H1 (cell line): ENCODE results near the gene NUBP2. TPM values are rescaled to one million over a fixed set of nuclear protein-coding genes. Genes with fewer than 3 reads are reported as not detected.

Experiments used
- CTCF ChIA-PET: fragments of 300-600 bp; sonication (Branson Sonifier 250); formaldehyde crosslinking; loops from one replicate; lab custom pipeline; 2021; ENCODE audit not compliant: partially characterized antibody; lab: Charles Lee
- POLR2A ChIA-PET: fragments of 300-600 bp; sonication (Branson Sonifier 250); formaldehyde crosslinking; loops from one replicate; lab custom pipeline; 2021; ENCODE audit warnings: inconsistent platforms; ENCODE audit not compliant: partially characterized antibody; lab: Charles Lee
- DNase-seq, 2 experiments: peaks; one replicate each; pipeline versions ENCODE4 v3.0.0 to v3.0.0-alpha.2; 2010 to 2022; ENCODE audit warnings: low spot score in 2 of 2, low read depth in 1 of 2, mixed read lengths in 1 of 2
- FAIRE-seq: peaks from 2 replicates; lab custom pipeline; 2011; peaks lifted over from hg19 to GRCh38; lab: Jason Lieb, UNC
- H2AFZ ChIP-seq: 2 replicates; pipeline ENCODE4 v1.8.1; 2012; ENCODE audit warnings: low read length, inconsistent platforms
- H2AK5ac ChIP-seq: 2 replicates; pipeline ENCODE4 v1.6.1; 2013; ENCODE audit warnings: low read depth, low read length
- H2BK120ac ChIP-seq: replicated peaks from 2 replicates; pipeline ENCODE3; 2013; ENCODE audit warnings: low read depth, low read length, inconsistent platforms
- H2BK12ac ChIP-seq: 2 replicates; pipeline ENCODE4 v1.6.1; 2013; ENCODE audit warnings: low read depth, low read length
- H2BK15ac ChIP-seq: 2 replicates; pipeline ENCODE4 v1.6.1; 2013; ENCODE audit warnings: low read length
- H2BK20ac ChIP-seq: 2 replicates; pipeline ENCODE4 v1.6.1; 2013; ENCODE audit warnings: low read length
- H2BK5ac ChIP-seq: 2 replicates; pipeline ENCODE4 v1.6.1; 2013; ENCODE audit warnings: low read depth, low read length
- H3K14ac ChIP-seq: 2 replicates; pipeline ENCODE4 v1.6.1; 2013; ENCODE audit warnings: inconsistent platforms; ENCODE audit not compliant: insufficient read length
- H3K18ac ChIP-seq: 2 replicates; pipeline ENCODE4 v1.6.1; 2013; ENCODE audit warnings: low read length; ENCODE audit errors: extremely low read depth
- H3K23ac ChIP-seq: 2 replicates; pipeline ENCODE4 v1.6.1; 2013; ENCODE audit warnings: inconsistent platforms; ENCODE audit not compliant: insufficient read length
- H3K23me2 ChIP-seq: 2 replicates; pipeline ENCODE4 v1.6.1; 2013; ENCODE audit warnings: low read depth, low read length
- H3K27ac ChIP-seq: 2 replicates; pipeline ENCODE4 v1.6.1; 2011; ENCODE audit warnings: low read depth, low read length, inconsistent platforms
- H3K27me3 ChIP-seq, 4 experiments: replicated peaks in 1 of 4; 1 replicate in 1 of 4; 2 replicates in 3 of 4; pipeline versions ENCODE4 v1.6.1 to v1.8.1; 2011 to 2013; ENCODE audit warnings: low read length in 3 of 4, mild to moderate bottlenecking in 3 of 4, inconsistent platforms in 2 of 4, mixed read lengths in 2 of 4, moderate library complexity in 1 of 4; ENCODE audit not compliant: control insufficient read depth in 3 of 4, insufficient read depth in 3 of 4; ENCODE audit errors: extremely low read depth in 1 of 4
- H3K36me3 ChIP-seq, 4 experiments: 2 replicates each; pipeline versions ENCODE4 v1.6.1 to v1.8.1; 2011 to 2013; ENCODE audit warnings: mild to moderate bottlenecking in 4 of 4, low read length in 3 of 4, moderate library complexity in 2 of 4, control low read depth in 1 of 4, inconsistent platforms in 1 of 4; ENCODE audit not compliant: insufficient read depth in 4 of 4, control insufficient read depth in 2 of 4
- H3K4ac ChIP-seq: replicated peaks from 2 replicates; pipeline ENCODE3; 2013; ENCODE audit warnings: low read length, low read depth, mixed read lengths, inconsistent platforms; ENCODE audit not compliant: insufficient read length
- H3K4me1 ChIP-seq, 4 experiments: replicated peaks in 1 of 4; 1 replicate in 1 of 4; 2 replicates in 3 of 4; pipeline versions ENCODE4 v1.6.1 to v1.8.1; 2011 to 2013; ENCODE audit warnings: low read length in 3 of 4, inconsistent platforms in 2 of 4, mixed read lengths in 1 of 4; ENCODE audit not compliant: insufficient read depth in 4 of 4, control insufficient read depth in 3 of 4
- H3K4me2 ChIP-seq, 2 experiments: 2 replicates each; pipeline versions ENCODE4 v1.6.1 to v1.8.1; 2011 to 2013; ENCODE audit warnings: low read depth in 2 of 2, low read length in 2 of 2, control low read depth in 1 of 2, inconsistent platforms in 1 of 2, mild to moderate bottlenecking in 1 of 2; ENCODE audit not compliant: insufficient read depth in 1 of 2
- H3K4me3 ChIP-seq, 4 experiments: fragments of 200-600, 300-600 bp in 1 of 4; sonication (generic), shearing (Covaris generic), sonication (Bioruptor Twin) in 1 of 4; 2 replicates each; pipeline versions ENCODE4 v1.5.1 to v1.8.1; 2011 to 2016; ENCODE audit warnings: low read length in 4 of 4, low read depth in 3 of 4, control low read depth in 2 of 4, inconsistent platforms in 2 of 4, mild to moderate bottlenecking in 2 of 4, mixed read lengths in 1 of 4, moderate library complexity in 1 of 4; ENCODE audit not compliant: insufficient read depth in 2 of 4; ENCODE audit errors: extremely low read depth in 1 of 4
- H3K56ac ChIP-seq: replicated peaks from 2 replicates; pipeline ENCODE3; 2013; ENCODE audit warnings: low read depth, mild to moderate bottlenecking, mixed read lengths, low read length, inconsistent platforms; ENCODE audit not compliant: insufficient read length
- H3K79me1 ChIP-seq: 2 replicates; pipeline ENCODE4 v1.6.1; 2013; ENCODE audit warnings: low read depth, low read length, control low read depth
- H3K79me2 ChIP-seq, 2 experiments: 2 replicates each; pipeline versions ENCODE4 v1.6.1 to v1.8.1; 2012 to 2013; ENCODE audit warnings: low read length in 2 of 2, mild to moderate bottlenecking in 2 of 2, inconsistent platforms in 1 of 2; ENCODE audit not compliant: insufficient read depth in 2 of 2, control insufficient read depth in 1 of 2
- H3K9ac ChIP-seq, 4 experiments: replicated peaks in 1 of 4; 1 replicate in 1 of 4; 2 replicates in 3 of 4; pipeline versions ENCODE4 v1.6.1 to v1.8.1; 2011 to 2013; ENCODE audit warnings: low read depth in 3 of 4, low read length in 3 of 4, control low read depth in 2 of 4, mild to moderate bottlenecking in 2 of 4, moderate library complexity in 2 of 4, inconsistent platforms in 1 of 4; ENCODE audit errors: extremely low read depth in 1 of 4
- H3K9me3 ChIP-seq, 2 experiments: 2 replicates each; pipeline versions ENCODE4 v1.6.1 to v1.8.1; 2012 to 2013; ENCODE audit warnings: mild to moderate bottlenecking in 2 of 2, moderate library complexity in 2 of 2, control low read depth in 1 of 2, inconsistent platforms in 1 of 2, low read depth in 1 of 2, low read length in 1 of 2, mixed read lengths in 1 of 2; ENCODE audit not compliant: insufficient read depth in 2 of 2
- H4K20me1 ChIP-seq, 2 experiments: replicated peaks in 1 of 2; 2 replicates each; pipeline versions ENCODE3 to v1.8.1; 2011 to 2013; ENCODE audit warnings: inconsistent platforms in 2 of 2, low read length in 2 of 2, mild to moderate bottlenecking in 1 of 2; ENCODE audit not compliant: insufficient read depth in 2 of 2, control insufficient read depth in 1 of 2
- H4K5ac ChIP-seq: 2 replicates; pipeline ENCODE4 v1.6.1; 2013; ENCODE audit warnings: low read length, low read depth, mixed read lengths, inconsistent platforms; ENCODE audit not compliant: insufficient read length
- H4K8ac ChIP-seq: 2 replicates; pipeline ENCODE4 v1.8.0; 2013; ENCODE audit warnings: mild to moderate bottlenecking, moderate library complexity, low read length, inconsistent platforms; ENCODE audit not compliant: insufficient read depth; ENCODE audit errors: extremely low read depth
- H4K91ac ChIP-seq: replicated peaks from 2 replicates; pipeline ENCODE3; 2013; ENCODE audit warnings: low read length, mixed read lengths, inconsistent platforms; ENCODE audit not compliant: insufficient read length
- BACH1 ChIP-seq: IDR thresholded peaks from 2 replicates; pipeline ENCODE4 v1.6.1; 2012; ENCODE audit warnings: low read length, improper control_type of control experiment
- BRCA1 ChIP-seq: IDR thresholded peaks from 2 replicates; pipeline ENCODE4 v1.6.1; 2012; ENCODE audit warnings: low read depth, low read length, improper control_type of control experiment
- CBX5 ChIP-seq: fragments of 300-800, 300-1000 bp; sonication (generic); IDR thresholded peaks from 2 replicates; pipeline ENCODE4 v1.7.1; 2016; ENCODE audit warnings: antibody characterized with exemption, low read length, low read depth
- CREB1 ChIP-seq: IDR thresholded peaks from 2 replicates; pipeline ENCODE4 v1.6.1; 2012; ENCODE audit warnings: inconsistent platforms
- FOSL1 ChIP-seq: IDR thresholded peaks from 2 replicates; pipeline ENCODE4 v1.6.1; 2011; ENCODE audit warnings: mild to moderate bottlenecking, low read depth, low read length, moderate library complexity; ENCODE audit not compliant: insufficient read depth
- GABPA ChIP-seq: IDR thresholded peaks from 2 replicates; pipeline ENCODE4 v1.6.1; 2011; ENCODE audit warnings: mild to moderate bottlenecking, low read length, moderate library complexity, borderline replicate concordance; ENCODE audit not compliant: insufficient read depth
- KDM1A ChIP-seq: fragments of 200-600, 300-600 bp; sonication (generic); IDR thresholded peaks from 2 replicates; pipeline ENCODE4 v1.7.1; 2016; ENCODE audit warnings: mild to moderate bottlenecking, low read length, borderline replicate concordance
- PHF8 ChIP-seq: fragments of 200-600 bp; sonication (generic); conservative IDR thresholded peaks from 2 replicates; pipeline ENCODE4 v1.7.1; 2012; ENCODE audit warnings: low read depth, mild to moderate bottlenecking, inconsistent platforms, low read length, moderate library complexity
- RAD21 ChIP-seq, 2 experiments: IDR thresholded peaks in 1 of 2; conservative IDR thresholded peaks in 1 of 2; 2 replicates each; pipeline ENCODE4 v1.6.1; 2011; ENCODE audit warnings: low read depth in 2 of 2, low read length in 2 of 2, improper control_type of control experiment in 1 of 2, inconsistent platforms in 1 of 2, mild to moderate bottlenecking in 1 of 2, moderate library complexity in 1 of 2
- SIX5 ChIP-seq: IDR thresholded peaks from 2 replicates; pipeline ENCODE4 v1.6.1; 2011; ENCODE audit warnings: mild to moderate bottlenecking, low read depth, low read length
- SP4 ChIP-seq: IDR thresholded peaks from 2 replicates; pipeline ENCODE4 v1.6.1; 2012; ENCODE audit warnings: low read length, inconsistent platforms
- TEAD4 ChIP-seq: IDR thresholded peaks from 2 replicates; pipeline ENCODE4 v1.6.1; 2012; ENCODE audit warnings: low read depth, low read length, inconsistent platforms, mixed read lengths
- ZNF274 ChIP-seq: IDR thresholded peaks from 2 replicates; pipeline ENCODE4 v1.7.0; 2012; ENCODE audit warnings: low read length, borderline replicate concordance; ENCODE audit errors: extremely low read depth
- WGBS, 2 experiments: shearing (Covaris generic) in 1 of 2; methylation state at CpG; one replicate each; pipeline versions ENCODE4 v1.1.6 to v1.1.7; 2013 to 2015; ENCODE audit warnings: low lambda C conversion rate in 2 of 2, mixed read lengths in 2 of 2, inconsistent platforms in 1 of 2, low coverage in 1 of 2, missing lambda C conversion rate in 1 of 2; ENCODE audit not compliant: insufficient replicate concordance in 2 of 2, insufficient coverage in 1 of 2, insufficient read length in 1 of 2; ENCODE audit errors: extremely low coverage in 1 of 2, missing lambda C conversion rate in 1 of 2; 5-methylcytosine and 5-hydroxymethylcytosine counted together
- polyA plus RNA-seq, 7 experiments: library from polyadenylated mRNA; depleted of rRNA in 3 of 7; stranded (reverse) in 5 of 7; unstranded in 2 of 7; fragments of >200 nt in 5 of 7; fragments of 200-250 nt in 2 of 7; gene quantifications; 1 replicate in 5 of 7; 2 replicates in 1 of 7; 4 replicates in 1 of 7; pipeline versions ENCODE4 v1.2.1 to v1.2.3, GENCODE V29; 2011 to 2013; ENCODE audit warnings: missing spikeins in 2 of 7, mixed read lengths in 2 of 7
- total RNA-seq: library from RNA; stranded (reverse); fragmentation: NEBNext Ultra II Directional; extraction: Animal tissue kit (Norgen Biotek cat#: 25700); gene quantifications from 2 replicates; pipeline ENCODE4 v1.2.1, GENCODE V29; 2021

The NUBP2 gene
- total and polyA plus RNA-seq, 2 of the 8 experiments (the other 6 are each of a cell fraction or from before 2014, with no cell fraction given), result 70.3 to 96.9 TPM

GRCh38 chr16:1790611-1791255, 8.0 kb downstream of the NUBP2 start:
- no peak overlapping the region for H2BK5ac ChIP-seq
- H3K4me2 ChIP-seq, result no peak overlapping the region
- H3K27ac ChIP-seq, result no peak overlapping the region
- H3K9me3 ChIP-seq, result no peaks in the 10 kb centered on the region; a peak in 1 of 4 replicates
- H2AK5ac ChIP-seq, result no peak overlapping the region
- H3K79me2 ChIP-seq, result peaks cover 0 to 11% of the 10 kb centered on the region in 2 experiments; a peak in 2 of 4 replicates
- no peaks in the 10 kb centered on the region for H3K27me3 ChIP-seq
- WGBS, 2 experiments, result 95% methylated on average over 40 of the region's 44 CpGs; no CpG with 5 or more reads in 1 of the 2 experiments
- H3K36me3 ChIP-seq, result peaks cover 0 to 44% (median 2%) of the 10 kb centered on the region in 4 experiments; a peak in 4 of 8 replicates
- H3K4ac ChIP-seq, result no peak overlapping the region
- H3K23me2 ChIP-seq, result no peaks in the 10 kb centered on the region
- H2BK15ac ChIP-seq, result no peak overlapping the region
- H3K4me1 ChIP-seq, result no peaks in the 10 kb centered on the region
- FAIRE-seq (no peak), DNase-seq (no peak)
- no peak overlapping the region for H2AFZ ChIP-seq
- no peak overlapping the region for H3K4me3 ChIP-seq
- no peak overlapping the region for H3K18ac ChIP-seq
- no peak overlapping the region for H3K14ac ChIP-seq
- H4K91ac ChIP-seq, result no peak overlapping the region
- H3K79me1 ChIP-seq, result peaks cover 5% of the 10 kb centered on the region
- no peak overlapping the region for H2BK120ac ChIP-seq
- peaks cover 11 to 12% of the 10 kb centered on the region in 2 experiments for H4K20me1 ChIP-seq
- no peak overlapping the region for H4K5ac ChIP-seq
- no peak overlapping the region for H3K23ac ChIP-seq
- no peak overlapping the region for H2BK12ac ChIP-seq
- no peak overlapping the region for H3K56ac ChIP-seq
- no peak overlapping the region for H4K8ac ChIP-seq
- POLR2A ChIA-PET, result interaction anchor here (1.3 to 4.2 kb wide), 4 partner anchors 8 to 29 kb away, joined by 3 to 26 read pairs (median 14); partner anchors contain the start of genes NUBP2 and SPSB3
- no peak overlapping the region for H2BK20ac ChIP-seq
- no peak overlapping the region for H3K9ac ChIP-seq
- CTCF ChIA-PET, result interaction anchor here (0.5 to 1.3 kb wide), 4 partner anchors 16 to 1048 kb away, joined by 3 to 5 read pairs (median 3); no protein-coding TSS in a partner anchor
- TF ChIP-seq CBX5 (no peak), RAD21 (IDR thresholded peaks at IDR 0.05 in 1 of 2, conservative IDR thresholded peaks at IDR 0.05 in 1 of 2; ENCODE audit: low read depth in 2 of 2, low read length in 2 of 2) (no peak), SIX5 (no peak), BACH1 (no peak), SP4 (no peak), TEAD4 (no peak), GABPA (no peak), ZNF274 (no peak), PHF8 (no peak), CREB1 (no peak), KDM1A (no peak), FOSL1 (no peak), BRCA1 (no peak)
